Measurements from ENCODE around the gene IFNB1. TPM values are rescaled to one million over a fixed set of nuclear protein-coding genes. Genes with fewer than 3 reads are reported as not detected.
A peak's percentile ranks its signal among the peaks of the same experiment; 100 is the strongest.

The IFNB1 gene
- total and polyA plus RNA-seq, 2 donors (not counting 1 experiment from before 2014, with no cell fraction given) = 0.17 TPM; not detected in 1

DNA sequence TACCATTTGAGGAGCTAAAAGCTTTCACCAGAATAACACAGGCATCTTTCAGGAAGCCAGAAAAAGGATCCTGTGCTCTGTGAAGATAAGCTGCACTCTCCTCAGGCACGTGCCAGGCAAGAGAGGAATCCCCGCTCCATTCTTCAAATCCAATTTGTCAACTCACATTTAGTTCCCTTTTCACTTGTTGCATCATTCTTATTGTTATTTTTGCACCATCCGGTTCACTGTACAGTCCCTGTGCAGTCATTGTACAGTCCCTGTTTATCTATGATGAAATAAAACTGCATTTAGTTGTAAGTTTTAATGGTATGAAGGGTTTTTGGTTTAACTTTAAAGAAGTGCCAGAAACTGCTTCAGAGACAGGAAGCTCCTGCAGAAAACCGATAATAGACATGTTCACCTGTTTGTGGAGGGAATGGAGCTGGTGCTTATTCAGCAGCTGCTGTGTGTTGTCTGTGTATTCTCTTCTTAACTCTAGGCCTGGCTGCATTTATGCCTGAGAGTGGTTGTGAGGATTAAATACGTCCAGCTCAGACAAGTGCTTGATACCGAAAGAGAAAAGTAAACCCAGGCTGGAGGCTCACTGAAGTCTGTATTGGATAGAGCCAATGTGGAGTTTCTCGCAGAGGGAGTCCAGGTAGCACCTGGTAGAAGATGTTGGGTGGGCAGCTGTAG is 41.5 kb upstream of the IFNB1 start:
- peaks cover 6% of the 10 kb centered on the region for H3K27me3 ChIP-seq (ENCODE audit: control insufficient read depth, insufficient read depth, low read length)
- no peaks in the 10 kb centered on the region for H3K4me1 ChIP-seq (ENCODE audit: control insufficient read depth, extremely low read depth, insufficient read depth, low read length)
- no peaks in the 10 kb centered on the region for H3K9me3 ChIP-seq (ENCODE audit: control insufficient read depth, insufficient read depth, low read depth, low read length)
- H2AFZ ChIP-seq (ENCODE audit: low read length) = no peak overlapping the region
- H3K4me2 ChIP-seq (ENCODE audit: extremely low read depth, insufficient read depth, low read length) = no peak overlapping the region
- TF ChIP-seq CTCF (conservative IDR thresholded peaks at IDR 0.05 in 1 of 2, IDR thresholded peaks at IDR 0.05 in 1 of 2; ENCODE audit: low read depth in 1 of 2, low read length in 2 of 2) = no peak
- no peak for TF ChIP-seq EZH2 (IDR thresholded peaks at IDR 0.05; ENCODE audit: low read length, missing control alignments)
- no peaks in the 10 kb centered on the region for H3K36me3 ChIP-seq (ENCODE audit: control insufficient read depth, insufficient read depth, low read length)
- H3K79me2 ChIP-seq (ENCODE audit: control insufficient read depth, insufficient read depth, low read length) = no peaks in the 10 kb centered on the region
- H4K20me1 ChIP-seq (ENCODE audit: control insufficient read depth, extremely low read depth, insufficient read depth, low read length) = no peaks in the 10 kb centered on the region
- DNase-seq (ENCODE audit: low read depth in 2 of 2) = no peak
- H3K4me3 ChIP-seq (replicated peaks in 1 of 4; ENCODE audit: control extremely low read depth in 1 of 4, insufficient read depth in 1 of 4, low read depth in 3 of 4, low read length in 4 of 4) = no peak overlapping the region
- H3K9ac ChIP-seq (ENCODE audit: insufficient read depth, low read length) = no peak overlapping the region
- H3K27ac ChIP-seq (ENCODE audit: insufficient read depth, low read length) = no peak overlapping the region

DNA sequence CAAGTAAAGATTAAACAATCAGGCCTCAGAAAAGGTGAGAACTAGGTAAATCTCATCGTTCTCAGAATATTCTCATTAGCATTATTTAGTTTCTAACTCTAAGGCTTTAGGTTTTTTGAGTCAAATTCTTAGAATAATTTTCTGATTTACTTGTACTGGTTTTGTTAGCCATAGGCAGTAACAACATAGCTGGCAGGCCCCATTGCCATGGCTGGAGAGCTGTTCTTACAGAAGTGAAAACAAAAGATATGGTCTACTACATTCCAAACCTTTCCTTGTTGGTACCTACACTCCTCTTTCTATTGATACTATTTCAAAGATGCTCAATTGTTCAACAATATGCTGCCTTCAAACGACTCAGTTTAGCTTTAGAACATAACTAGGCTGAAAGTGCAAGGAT is 36.6 kb upstream of the IFNB1 start:
- no peaks in the 10 kb centered on the region for H3K36me3 ChIP-seq (ENCODE audit: control insufficient read depth, insufficient read depth, low read length)
- H3K27ac ChIP-seq (ENCODE audit: insufficient read depth, low read length) = no peak overlapping the region
- no peaks in the 10 kb centered on the region for H3K79me2 ChIP-seq (ENCODE audit: control insufficient read depth, insufficient read depth, low read length)
- H2AFZ ChIP-seq (ENCODE audit: low read length) = no peak overlapping the region
- no peaks in the 10 kb centered on the region for H4K20me1 ChIP-seq (ENCODE audit: control insufficient read depth, extremely low read depth, insufficient read depth, low read length)
- no peak for TF ChIP-seq CTCF (conservative IDR thresholded peaks at IDR 0.05 in 1 of 2, IDR thresholded peaks at IDR 0.05 in 1 of 2; ENCODE audit: low read depth in 1 of 2, low read length in 2 of 2)
- no peak for TF ChIP-seq EZH2 (IDR thresholded peaks at IDR 0.05; ENCODE audit: low read length, missing control alignments)
- DNase-seq (ENCODE audit: low read depth in 2 of 2) = no peak
- H3K9ac ChIP-seq (ENCODE audit: insufficient read depth, low read length) = no peak overlapping the region
- H3K4me3 ChIP-seq (replicated peaks in 1 of 4; ENCODE audit: control extremely low read depth in 1 of 4, insufficient read depth in 1 of 4, low read depth in 3 of 4, low read length in 4 of 4) = no peak overlapping the region
- H3K4me2 ChIP-seq (ENCODE audit: extremely low read depth, insufficient read depth, low read length) = no peak overlapping the region
- no peaks in the 10 kb centered on the region for H3K27me3 ChIP-seq (ENCODE audit: control insufficient read depth, insufficient read depth, low read length)
- no peaks in the 10 kb centered on the region for H3K9me3 ChIP-seq (ENCODE audit: control insufficient read depth, insufficient read depth, low read depth, low read length)
- no peaks in the 10 kb centered on the region for H3K4me1 ChIP-seq (ENCODE audit: control insufficient read depth, extremely low read depth, insufficient read depth, low read length)

- no peak overlapping the region for H3K9ac ChIP-seq (ENCODE audit: insufficient read depth, low read length)
- H4K20me1 ChIP-seq (ENCODE audit: control insufficient read depth, extremely low read depth, insufficient read depth, low read length) = no peaks in the 10 kb centered on the region
- no peak overlapping the region for H2AFZ ChIP-seq (ENCODE audit: low read length)
- TF ChIP-seq CTCF (conservative IDR thresholded peaks at IDR 0.05 in 1 of 2, IDR thresholded peaks at IDR 0.05 in 1 of 2; ENCODE audit: low read depth in 1 of 2, low read length in 2 of 2) (peak; percentile 79 to 82), EZH2 (IDR thresholded peaks at IDR 0.05; ENCODE audit: low read length, missing control alignments) (no peak)
- H3K36me3 ChIP-seq (ENCODE audit: control insufficient read depth, insufficient read depth, low read length) = no peaks in the 10 kb centered on the region
- no peak overlapping the region for H3K4me3 ChIP-seq (replicated peaks in 1 of 4; ENCODE audit: control extremely low read depth in 1 of 4, insufficient read depth in 1 of 4, low read depth in 3 of 4, low read length in 4 of 4)
- no peaks in the 10 kb centered on the region for H3K27me3 ChIP-seq (ENCODE audit: control insufficient read depth, insufficient read depth, low read length)
- H3K4me2 ChIP-seq (ENCODE audit: extremely low read depth, insufficient read depth, low read length) = no peak overlapping the region
- no peak overlapping the region for H3K27ac ChIP-seq (ENCODE audit: insufficient read depth, low read length)
- no peaks in the 10 kb centered on the region for H3K9me3 ChIP-seq (ENCODE audit: control insufficient read depth, insufficient read depth, low read depth, low read length)
- peak; percentile 62 to 87 for DNase-seq (ENCODE audit: low read depth in 2 of 2)
- no peaks in the 10 kb centered on the region for H3K4me1 ChIP-seq (ENCODE audit: control insufficient read depth, extremely low read depth, insufficient read depth, low read length)
- H3K79me2 ChIP-seq (ENCODE audit: control insufficient read depth, insufficient read depth, low read length) = no peaks in the 10 kb centered on the region
Measured at GRCh38 chr9:21110708-21111576, 33.2 kb upstream of the IFNB1 start.

All from fibroblast of lung (primary cell).